ENCODE data around the gene BAHCC1.
"Not testable (repeated sequence)": the region's sequence is repeated elsewhere in the genome, so short reads cannot be mapped to it uniquely, and the experiment has no call there.

BAHCC1 gene

DNA sequence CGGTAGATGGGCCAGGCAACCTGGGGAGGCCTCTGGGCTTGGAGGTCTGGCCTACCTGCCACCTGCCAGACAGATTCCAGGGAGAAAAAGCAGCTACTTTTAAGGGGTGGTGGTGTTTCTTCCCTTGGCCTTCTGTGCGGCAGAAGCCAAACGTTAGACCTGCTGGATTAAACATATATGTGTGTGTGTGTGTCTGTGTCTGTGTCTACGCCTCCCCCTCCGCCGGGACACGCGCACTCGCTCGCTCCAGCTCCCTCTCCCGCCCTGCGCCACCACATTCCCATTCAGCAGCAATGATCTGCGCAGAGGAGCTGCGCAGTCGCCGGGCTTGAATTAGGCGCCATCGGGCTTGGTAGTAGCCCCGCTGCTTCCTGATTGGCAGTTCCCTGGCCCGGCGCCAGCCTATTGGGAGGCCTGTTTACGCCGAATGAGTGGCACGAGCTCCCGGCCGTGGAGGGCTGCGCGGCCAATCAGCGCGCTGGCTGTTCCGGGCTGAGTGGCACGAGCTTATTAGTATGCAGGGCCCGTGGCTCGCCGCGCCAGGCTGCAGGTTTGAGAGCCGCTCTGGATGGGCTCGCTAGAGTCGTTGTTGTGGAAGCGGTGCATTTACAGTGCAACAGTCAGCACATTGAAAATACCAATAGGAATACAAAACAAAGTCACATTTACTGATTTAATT is at the start of gene BAHCC1:
Gene BAHCC1 (plus strand): TSS at position 537 of the 679 bp plus-strand sequence. CDS start 4,283 bp downstream, outside the sequence.
- peak; percentile 100 for DNase-seq

DNA sequence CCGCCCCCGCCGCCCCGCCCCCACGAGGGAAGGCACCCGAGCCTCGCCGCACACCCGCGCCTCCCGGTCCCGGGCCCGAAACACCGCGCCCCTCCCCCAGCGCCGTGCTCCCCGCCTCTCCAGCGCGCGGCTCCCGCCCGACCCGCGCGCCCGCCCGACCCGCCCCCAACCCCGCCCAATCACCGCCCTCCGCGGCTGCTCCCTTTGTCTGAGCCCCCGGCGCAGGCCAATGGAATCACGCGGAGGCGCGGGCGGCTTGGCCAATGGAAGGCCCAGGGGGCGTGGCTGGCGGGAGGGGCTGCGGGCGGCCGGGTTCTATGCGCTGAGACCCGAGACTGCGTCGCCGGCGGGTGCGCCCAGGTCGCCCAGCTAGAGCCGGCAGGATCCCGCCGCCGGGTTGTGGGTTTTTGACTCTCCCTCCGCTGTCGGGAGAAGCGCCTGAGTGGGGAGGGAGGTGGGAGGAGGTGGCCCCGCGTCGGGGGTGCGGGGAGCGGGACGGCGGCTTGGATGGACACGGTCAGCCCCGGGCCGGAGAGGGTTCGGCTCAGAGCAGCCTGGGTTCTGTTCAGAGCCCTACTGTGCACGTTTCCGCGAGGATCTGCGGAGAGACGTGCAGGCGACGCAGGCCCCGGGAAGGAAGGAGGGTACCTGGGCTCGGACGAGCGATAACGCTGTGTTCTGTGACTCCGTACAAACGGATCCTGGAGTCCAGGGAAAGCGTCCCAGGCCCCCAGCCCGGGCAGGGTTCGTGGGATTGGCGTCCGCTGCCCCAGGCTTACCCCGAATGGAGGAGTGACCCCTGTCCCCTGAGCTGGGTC is 49.0 kb upstream of the BAHCC1 start:
- peak; percentile 98 to 99 for DNase-seq

DNA sequence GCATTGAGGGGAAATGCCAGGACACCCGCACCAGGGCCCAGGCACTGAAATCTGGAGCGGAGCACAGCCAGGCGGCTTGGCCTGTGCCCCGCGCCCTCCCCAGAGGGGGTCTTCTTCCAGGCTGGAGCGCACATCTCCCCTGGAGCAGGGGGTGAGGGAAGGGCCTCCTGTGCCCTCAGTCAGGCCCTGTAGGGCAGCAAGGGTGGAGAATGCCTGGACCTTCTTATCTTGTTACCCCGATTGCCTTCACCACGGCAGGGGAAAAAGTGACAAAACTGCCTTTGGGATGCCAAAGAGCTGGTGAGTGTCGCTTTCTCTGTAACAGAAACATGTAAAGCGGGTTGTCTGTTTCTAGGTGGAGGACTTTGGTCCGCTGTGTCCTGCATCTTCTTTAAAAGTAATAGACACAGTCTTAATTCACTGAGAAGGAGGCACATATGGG is 48.3 kb upstream of the BAHCC1 start:
- no peak for DNase-seq

DNA sequence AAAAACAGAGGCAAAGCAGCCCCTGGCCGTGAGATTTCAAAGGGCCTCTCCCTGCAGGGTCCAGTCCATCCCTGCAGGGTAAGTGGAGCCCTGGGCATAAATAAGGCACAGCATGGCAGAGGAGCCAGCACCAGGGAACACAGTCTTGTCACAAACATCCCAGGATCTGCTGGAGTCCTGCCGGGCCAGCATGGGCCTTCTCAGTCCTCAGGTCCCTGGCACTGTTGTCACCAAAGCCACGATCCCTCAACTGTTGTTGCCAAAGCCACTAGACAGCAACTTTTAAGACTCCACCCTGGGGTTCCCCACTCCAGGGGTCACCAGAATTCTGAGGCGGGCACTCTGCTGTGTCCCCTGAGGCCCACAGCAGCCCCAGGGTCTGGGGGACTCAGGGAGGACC is 47.8 kb upstream of the BAHCC1 start:
- no peak for DNase-seq

DNA sequence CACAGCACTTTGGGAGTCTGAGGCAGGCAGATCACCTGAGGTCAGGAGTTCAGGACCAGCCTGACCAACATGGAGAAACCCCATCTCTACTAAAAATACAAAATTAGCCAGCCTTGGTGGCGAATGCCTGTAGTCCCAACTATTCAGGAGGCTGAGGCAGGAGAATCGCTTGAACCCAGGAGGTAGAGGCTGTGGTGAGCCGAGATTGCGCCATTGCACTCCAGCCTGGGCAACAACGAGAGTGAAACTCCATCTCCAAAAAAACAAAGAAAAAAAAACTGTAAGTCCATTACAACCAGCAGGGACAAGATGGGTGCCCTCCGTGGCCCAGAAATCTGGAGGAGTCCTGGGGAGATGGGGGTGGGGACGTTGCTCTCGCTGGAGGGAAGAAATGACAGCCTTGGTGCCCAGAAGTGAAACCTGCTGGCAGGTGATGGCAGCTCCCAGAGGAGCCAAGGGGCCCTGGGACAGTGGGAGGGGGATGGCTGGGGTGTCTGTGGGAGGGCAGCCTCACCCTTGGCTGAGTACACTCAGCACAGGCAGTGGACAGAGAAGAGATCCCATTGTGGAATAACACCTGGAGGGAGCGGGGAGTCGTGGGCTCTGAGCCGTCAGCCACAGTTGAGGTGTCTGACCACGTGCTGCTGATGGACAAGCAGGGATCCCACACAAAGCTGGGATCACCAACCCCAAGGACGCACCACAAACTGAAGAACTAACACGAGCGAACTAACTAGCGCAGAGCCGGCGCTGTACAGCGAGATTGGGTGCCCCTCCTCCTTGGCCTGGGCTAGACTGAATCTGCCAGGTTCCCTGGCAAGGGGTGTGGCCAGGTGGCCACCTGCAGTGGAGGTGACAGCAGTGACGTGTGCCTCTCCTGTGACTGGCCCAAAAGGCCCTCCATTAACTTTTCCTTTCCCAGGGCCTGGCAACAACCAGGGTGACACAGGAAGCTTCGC is 46.9 kb upstream of the BAHCC1 start:
- no peak for DNase-seq

DNA sequence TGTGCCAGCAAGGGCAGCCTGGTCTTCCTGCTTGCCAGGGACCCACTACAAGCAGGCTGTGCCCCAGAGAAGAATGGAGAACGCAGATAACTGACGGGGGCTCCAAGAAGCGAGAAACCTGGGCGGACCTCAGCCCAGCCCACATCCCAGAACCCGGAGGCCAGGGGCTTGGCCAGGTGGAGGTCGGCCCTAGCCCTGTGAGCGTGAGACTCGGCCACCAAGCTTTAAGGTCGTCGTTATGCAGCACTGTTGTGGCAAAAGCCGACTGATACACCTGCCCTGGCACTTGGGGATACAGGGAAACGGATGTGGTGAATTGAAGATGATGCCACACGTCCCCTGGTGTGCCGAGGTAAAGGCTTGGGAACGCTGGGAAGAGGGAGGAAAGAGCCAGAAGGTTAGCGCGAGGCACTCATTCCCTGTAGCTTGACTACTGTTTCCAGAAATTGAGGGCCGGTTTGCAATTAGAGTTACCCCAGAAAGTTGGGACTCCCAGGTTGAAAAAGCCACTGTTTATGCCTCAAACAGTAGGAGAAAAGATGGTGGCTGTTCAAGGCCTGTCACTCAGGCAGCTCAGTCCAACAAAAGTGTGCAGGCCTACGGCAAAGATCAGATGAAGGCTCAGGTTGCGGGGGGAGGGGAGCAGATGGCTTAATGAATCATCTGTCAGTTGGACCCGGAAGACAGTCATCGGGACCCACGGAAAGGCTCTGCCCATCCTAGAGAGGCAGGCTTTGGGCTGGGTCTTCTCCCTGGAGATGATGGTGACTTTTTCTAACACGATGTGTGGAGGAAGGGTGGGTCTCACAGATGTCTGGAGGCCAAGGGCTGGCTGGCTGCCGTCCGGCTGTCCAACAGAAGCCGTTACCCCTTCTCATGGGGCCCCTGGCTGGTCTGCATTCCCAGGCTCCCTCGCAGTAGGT is 45.6 kb upstream of the BAHCC1 start:
- DNase-seq = peak; percentile 51 to 60

DNA sequence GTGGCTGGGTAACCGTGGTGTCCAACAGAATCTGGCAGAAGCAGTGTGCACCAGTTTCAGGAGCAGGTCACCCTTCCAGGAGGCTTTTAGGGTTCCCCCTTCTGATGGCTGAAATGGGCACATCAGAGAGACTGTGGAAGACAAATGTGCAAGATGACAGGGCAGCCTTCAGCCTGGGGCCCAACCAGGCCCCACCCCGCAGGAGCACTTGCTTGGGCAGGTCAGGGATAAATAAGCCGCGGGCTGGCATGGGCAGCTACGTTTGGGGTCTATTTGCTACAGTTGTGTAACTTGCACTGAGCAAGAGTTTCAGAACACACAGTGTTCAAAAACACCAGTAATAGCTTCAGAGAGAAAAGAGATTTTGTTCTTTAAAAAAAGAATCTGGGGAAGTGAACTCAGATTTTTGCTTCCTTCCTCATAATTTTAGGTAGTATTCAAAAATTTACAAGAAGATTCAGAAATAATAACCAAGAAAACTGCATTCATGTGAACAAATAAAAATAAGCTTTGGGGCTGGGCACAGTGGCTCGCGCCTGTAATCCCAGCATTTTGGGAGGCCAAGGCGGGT is 44.9 kb upstream of the BAHCC1 start:
- no peak for DNase-seq

DNA sequence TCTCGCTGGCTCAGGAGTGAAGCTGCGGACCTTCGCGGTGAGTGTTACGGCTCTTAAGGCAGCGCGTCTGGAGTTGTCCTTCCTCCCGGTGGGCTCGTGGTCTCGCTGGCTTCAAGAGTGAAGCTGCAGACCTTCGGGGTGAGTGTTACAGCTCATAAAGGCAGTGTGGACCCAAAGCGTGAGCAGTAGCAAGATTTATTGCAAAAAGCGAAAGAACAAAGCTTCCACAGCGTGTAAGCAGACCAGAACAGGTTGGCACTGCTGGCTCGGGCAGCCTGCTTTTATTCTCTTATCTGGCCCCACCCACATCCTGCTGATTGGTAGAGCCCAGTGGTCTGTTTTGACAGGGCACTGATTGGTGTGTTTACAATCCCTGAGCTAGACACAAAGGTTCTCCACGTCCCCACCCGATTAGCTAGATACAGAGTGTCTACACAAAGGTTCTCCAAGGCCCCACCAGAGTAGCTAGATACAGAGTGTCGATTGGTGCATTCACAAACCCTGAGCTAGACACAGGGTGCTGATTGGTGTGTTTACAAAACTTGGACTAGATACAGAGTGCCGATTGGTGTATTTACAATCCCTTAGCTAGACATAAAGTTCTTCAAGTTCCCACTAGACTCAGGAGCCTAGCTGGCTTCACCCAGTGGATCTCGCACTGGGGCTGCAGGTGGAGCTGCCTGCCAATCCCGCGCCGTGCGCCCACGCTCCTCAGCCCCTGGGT is 43.8 kb upstream of the BAHCC1 start:
- not testable (repeated sequence) for DNase-seq

DNA sequence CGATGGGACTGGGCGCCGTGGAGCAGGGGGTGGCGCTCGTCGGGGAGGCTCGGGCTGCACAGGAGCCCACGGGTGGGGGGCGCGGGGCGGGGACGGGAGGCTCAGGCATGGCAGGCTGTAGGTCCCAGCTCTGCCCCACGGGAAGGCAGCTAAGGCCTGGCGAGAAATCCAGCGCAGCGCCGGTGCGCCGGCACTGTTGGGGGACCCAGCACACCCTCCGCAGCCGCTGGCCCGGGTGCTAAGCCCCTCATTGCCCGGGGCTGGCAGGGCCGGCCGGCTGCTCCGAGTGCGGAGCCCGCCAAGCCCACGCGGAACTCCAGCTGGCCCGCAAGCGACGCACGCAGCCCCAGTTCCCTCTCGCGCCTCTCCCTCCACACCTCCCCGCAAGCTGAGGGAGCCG is 43.2 kb upstream of the BAHCC1 start:
- DNase-seq = not testable (repeated sequence)

DNA sequence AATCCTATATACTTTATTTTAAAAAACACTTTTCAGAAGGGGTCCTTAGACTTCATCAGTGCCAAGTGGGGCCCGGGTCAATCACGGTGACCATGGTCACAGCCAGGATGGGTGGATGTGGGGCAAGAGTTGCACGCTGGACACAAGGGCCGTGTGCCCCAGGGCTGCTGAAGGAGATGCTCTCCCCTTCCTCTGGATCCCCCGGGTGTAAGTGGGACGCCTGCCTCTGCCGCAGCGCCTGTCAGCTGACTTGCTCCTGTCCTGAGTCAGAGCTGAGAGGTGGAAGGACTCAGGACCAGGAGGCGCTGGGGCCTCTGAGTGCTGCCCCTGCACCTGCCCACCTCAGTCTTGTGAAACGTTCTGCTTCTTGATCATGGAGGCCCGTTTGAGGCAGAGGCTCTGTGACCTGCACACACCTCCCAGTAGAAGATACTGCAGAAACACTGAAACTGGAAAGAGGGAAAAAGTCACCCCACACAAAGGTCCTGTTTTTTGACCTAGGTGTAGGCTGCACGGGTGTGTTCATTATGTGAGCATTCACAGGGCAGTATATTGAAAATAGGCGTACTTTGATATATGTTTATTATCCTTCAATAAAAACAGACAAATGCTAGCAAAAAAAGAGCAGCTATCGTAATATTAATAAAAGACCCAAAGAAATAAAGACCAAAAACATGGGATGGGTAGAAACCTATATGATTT is 40.9 kb upstream of the BAHCC1 start:
- no peak for DNase-seq

DNA sequence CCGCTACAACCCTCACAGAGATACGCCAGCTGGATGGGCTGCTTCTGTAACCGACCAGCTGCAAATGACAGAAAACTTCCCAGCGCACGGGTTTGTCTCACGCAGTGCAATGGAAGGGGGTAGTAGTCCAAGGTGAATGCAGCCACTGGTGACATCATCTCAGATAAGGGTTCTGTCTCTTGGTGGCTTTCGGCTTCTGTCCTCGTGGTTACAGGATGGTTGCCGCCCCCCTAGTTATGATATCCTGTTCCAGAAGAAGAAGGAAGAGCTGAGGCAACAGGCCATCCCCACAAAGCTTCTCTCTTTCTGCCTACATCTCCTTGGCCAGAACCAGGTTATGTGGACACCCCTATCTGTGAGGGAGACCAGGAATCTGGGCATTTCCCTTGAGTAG is 40.3 kb upstream of the BAHCC1 start:
- DNase-seq = no peak

DNA sequence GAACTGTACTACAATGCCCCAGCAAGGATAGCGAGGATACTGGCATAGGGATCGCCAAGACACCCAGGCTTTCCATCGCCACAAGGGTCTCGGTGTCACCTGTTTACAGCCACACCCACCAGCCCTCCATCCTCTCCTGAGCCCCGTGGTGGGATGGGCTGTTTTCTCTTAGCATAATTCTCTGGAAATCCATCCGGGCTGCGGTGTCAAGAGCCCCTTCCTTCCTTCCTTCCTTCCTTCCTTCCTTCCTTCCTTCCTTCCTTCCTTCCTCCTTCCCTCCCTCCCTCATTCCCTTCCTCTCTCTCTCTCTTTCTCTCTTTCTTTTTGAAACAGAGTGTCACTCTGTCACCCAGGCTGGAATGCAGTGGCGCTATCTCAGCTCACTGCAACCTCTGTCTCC is 36.0 kb upstream of the BAHCC1 start:
- no peak for DNase-seq

DNA sequence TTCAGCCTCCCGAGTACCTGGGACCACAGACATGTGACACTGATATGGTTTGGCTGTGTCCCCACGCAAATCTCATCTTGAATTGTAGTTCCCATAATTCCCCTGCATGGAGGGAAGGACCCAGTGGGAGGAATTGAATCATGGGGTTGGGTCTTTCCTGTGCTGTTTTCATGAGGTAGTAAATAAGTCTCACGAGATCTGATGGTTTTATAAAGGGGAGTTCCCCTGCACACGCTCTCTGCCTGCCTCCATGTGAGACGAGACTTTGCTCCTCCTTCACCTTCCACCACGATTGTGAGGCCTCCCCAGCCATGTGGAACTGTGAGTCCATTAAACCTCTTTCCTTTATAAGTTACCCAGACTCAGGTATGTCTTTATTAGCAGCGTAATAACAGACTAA is 33.3 kb upstream of the BAHCC1 start:
- not testable (repeated sequence) for DNase-seq

DNA sequence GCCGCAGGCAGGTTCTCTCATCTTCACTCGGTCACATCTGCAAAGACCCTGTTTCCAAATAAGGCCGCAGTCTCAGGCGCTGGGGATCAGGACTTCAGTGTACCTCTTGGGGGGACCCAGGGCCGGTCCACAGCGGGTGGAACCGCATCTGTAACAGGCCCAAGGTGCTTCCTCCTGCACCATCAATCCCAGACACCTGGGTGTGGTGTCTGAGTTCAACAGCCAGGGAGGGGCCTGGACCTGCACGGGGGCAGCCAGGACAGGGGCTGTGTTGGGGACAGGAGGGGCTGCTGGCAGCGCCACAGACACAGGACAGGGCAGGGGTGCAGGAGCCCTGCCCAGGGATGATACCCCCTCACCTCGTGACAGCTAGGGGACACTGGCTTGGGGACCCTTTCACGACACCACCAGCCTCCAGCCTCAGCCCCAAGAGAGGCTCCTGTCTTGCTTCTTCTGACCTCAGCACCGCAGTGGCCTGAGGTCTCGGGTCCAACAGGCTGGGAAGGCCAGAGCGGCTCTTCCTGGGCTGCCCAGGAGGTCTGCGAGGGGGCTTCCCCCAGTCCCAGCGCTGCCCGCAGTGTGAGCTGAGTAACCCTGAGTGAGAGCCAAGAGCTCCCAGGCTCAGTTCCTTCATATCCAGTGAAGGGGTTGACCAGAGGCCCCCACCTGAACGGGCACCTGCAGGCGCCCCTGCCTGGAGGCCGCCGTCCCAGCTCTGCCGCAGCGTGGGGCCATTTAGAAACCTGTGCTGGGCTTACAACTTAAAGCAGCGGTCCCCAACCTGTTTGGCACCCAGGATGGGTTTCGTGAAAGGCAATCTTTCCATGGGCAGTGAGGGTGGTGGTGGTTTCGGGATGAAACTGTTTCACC is 30.7 kb upstream of the BAHCC1 start:
- DNase-seq = no peak

DNA sequence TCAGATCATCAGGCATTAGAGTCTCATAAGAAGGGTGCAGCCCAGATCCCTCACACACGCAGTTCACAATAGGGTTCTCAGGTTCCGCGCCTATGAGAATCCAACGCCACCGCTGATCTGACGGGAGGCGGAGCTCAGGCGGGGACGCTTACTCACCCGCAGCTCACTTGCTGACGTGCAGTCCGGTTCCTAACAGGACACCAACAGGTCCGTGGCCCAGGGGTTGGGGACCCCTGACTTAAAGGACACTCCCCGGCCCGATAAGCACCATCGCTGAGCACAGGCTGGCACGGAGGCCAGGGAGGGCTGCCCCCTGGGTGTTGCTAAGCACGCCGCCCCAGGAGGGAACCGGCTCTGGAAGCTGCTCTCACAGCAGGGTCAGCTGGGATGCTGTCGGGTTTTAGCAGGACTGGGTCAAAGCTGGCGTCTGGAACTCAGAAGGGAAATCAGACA is 30.1 kb upstream of the BAHCC1 start:
- no peak for DNase-seq

DNA sequence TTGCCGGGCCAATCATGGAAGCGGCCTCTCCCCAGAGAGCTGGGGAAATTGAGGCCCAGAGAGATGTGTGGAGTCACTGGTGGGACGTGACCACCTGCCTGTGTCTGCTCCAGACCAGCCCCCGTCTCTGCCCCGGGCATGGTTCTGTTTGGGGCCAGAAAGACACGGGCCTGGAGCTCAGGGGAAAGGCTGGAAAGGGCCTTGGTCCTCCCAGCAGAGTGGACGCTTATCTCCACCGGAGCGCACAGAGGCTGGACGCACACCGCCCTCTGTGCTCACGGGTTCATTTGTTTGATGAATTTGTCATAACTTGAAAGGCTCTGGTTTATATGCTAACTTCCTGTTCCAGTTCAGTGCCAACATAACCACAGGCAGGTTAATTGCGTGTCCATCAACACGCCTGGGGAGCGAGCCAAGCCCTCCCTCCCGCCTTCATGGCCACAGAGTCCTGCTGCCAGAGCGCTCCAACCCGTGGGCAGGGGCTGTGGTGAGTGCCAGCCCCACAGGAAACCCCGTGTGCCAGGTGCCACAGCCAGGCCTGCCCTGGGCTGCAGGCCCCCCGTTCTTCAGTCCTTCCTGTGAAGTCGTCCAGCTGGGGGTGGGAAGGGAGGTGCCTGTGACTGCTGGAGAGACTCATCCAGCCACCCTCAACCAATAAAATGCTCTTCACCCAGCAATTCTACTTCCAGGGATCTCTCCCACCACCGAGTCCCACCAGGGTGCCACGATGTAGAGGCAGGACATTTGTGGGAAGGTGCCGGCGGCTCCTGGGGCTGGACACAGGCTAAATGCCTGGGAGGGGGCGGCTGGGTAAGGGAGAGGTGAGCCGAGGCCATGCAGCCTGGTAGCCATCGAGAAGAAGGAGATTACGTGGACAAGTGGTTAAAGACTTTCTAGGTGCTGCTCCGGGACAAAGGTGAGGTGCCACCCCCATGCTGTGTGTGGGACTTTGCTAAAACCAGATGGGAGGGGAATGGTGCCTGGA is 29.4 kb upstream of the BAHCC1 start:
- peak; percentile 16 to 22 for DNase-seq

DNA sequence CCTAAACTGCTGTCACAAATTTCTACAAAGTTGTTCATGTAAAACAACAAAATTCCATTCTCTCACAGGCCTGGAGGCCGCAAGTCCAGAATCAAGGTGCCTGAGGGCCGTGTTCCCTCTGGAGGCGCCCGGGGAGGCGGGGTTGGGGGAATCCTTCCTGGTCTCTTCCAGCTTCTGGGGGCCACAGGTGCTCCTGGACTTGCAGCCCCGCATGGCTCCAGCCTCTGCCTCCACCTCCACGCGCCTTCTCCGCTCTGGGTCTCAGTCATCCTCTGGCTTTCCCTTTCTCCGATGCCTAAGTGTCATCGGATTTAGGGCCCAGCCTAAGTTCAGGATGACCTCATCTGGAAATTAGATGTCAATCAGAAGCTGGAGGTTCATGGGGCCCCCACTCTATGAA is 28.6 kb upstream of the BAHCC1 start:
- DNase-seq = no peak

DNA sequence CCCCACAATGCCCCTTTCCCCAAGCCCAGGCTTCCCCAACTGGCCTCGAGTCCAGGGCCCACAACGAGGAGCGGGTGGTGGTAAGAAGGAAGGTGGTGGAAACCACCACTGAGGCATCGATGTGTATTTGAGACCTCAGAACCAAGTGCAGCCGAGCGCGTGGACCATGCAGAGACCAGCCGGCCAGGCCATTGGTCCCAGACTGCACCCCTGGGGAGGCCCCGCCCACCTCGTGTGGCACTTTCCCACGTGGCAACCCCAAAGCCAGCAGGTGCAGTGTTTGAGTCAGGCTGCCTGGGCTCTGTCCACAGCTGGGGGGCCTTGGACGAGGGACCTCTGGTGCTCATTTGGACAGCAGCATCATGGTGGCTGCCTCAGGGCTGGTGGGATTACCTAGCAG is 28.1 kb upstream of the BAHCC1 start:
- no peak for DNase-seq
